ENCODE results near the gene PCP4L1. TPM values are rescaled to one million over a fixed set of nuclear protein-coding genes. Genes with fewer than 3 reads are reported as not detected.
A peak's percentile ranks its signal among the peaks of the same experiment; 100 is the strongest.

Gene PCP4L1
- total and polyA plus RNA-seq, 2 experiments from 2014 or later = 1.4 to 1.7 TPM

- 82% methylated on average over 9 of the region's 9 CpGs for WGBS (ENCODE audit: low lambda C conversion rate, missing lambda C conversion rate)
- Histone ChIP-seq H3K9me2 (replicated peaks; ENCODE audit: insufficient read depth) (no peaks in the 10 kb centered on the region), H3K9me3 (ENCODE audit: low read depth) (no peaks in the 10 kb centered on the region), H3K4me1 (ENCODE audit: insufficient read depth) (no peaks in the 10 kb centered on the region), H4K20me1 (ENCODE audit: insufficient read depth, poor library complexity, severe bottlenecking) (no peaks in the 10 kb centered on the region), H3K4me3 (no peak overlapping the region), H3K27ac (no peak overlapping the region), H3K36me3 (replicated peaks; ENCODE audit: insufficient read depth, low read depth) (no peaks in the 10 kb centered on the region), H3K4me2 (no peak overlapping the region), H3K27me3 (no peaks in the 10 kb centered on the region), H2AFZ (no peak overlapping the region), H3K79me2 (no peaks in the 10 kb centered on the region)
- DNase-seq (ENCODE audit: low spot score) = no peak
- no peak for TF ChIP-seq EZH2phosphoT487 (IDR thresholded peaks at IDR 0.05; ENCODE audit: low read depth, severe bottlenecking, unreplicated experiment)
- TF ChIP-seq EZH2 (IDR thresholded peaks at IDR 0.05; ENCODE audit: borderline replicate concordance) = no peak
- no peak for TF ChIP-seq CTCF (IDR thresholded peaks at IDR 0.05; ENCODE audit: poor library complexity)
These were observed 40.8 kb downstream of the PCP4L1 start for GRCh38 chr1:161299347-161299746.

GRCh38 chr1:161300478-161300877, 41.9 kb downstream of the PCP4L1 start:
- no peak overlapping the region for H3K27ac ChIP-seq
- no peak for TF ChIP-seq CTCF (IDR thresholded peaks at IDR 0.05; ENCODE audit: poor library complexity)
- TF ChIP-seq EZH2phosphoT487 (IDR thresholded peaks at IDR 0.05; ENCODE audit: low read depth, severe bottlenecking, unreplicated experiment) = no peak
- no peak for TF ChIP-seq EZH2 (IDR thresholded peaks at IDR 0.05; ENCODE audit: borderline replicate concordance)

GRCh38 chr1:161304927-161305866, 46.7 kb downstream of the PCP4L1 start:
- Histone ChIP-seq H2AFZ (peak overlapping the region; percentile 79), H3K27ac (no peak overlapping the region), H3K27me3 (no peaks in the 10 kb centered on the region), H3K79me2 (peaks cover 10% of the 10 kb centered on the region), H3K9me3 (ENCODE audit: low read depth) (no peaks in the 10 kb centered on the region), H4K20me1 (ENCODE audit: insufficient read depth, poor library complexity, severe bottlenecking) (peaks cover 4% of the 10 kb centered on the region), H3K4me2 (peak overlapping the region; percentile 98), H3K36me3 (replicated peaks; ENCODE audit: insufficient read depth, low read depth) (no peaks in the 10 kb centered on the region), H3K4me3 (peak overlapping the region; percentile 56), H3K4me1 (ENCODE audit: insufficient read depth) (peaks cover 10% of the 10 kb centered on the region), H3K9me2 (replicated peaks; ENCODE audit: insufficient read depth) (no peaks in the 10 kb centered on the region)
- 14% methylated on average over 11 of the region's 17 CpGs for WGBS (ENCODE audit: low lambda C conversion rate, missing lambda C conversion rate)
- DNase-seq (ENCODE audit: low spot score) = no peak
- TF ChIP-seq EZH2 (IDR thresholded peaks at IDR 0.05; ENCODE audit: borderline replicate concordance) (no peak), CTCF (IDR thresholded peaks at IDR 0.05; ENCODE audit: poor library complexity) (no peak), EZH2phosphoT487 (IDR thresholded peaks at IDR 0.05; ENCODE audit: low read depth, severe bottlenecking, unreplicated experiment) (no peak)

More at GRCh38 chr1:161300478-161300877, 41.9 kb downstream of the PCP4L1 start:
- DNase-seq (ENCODE audit: low spot score) = no peak
- Histone ChIP-seq H3K4me1 (ENCODE audit: insufficient read depth) (peaks cover 10% of the 10 kb centered on the region), H3K9me2 (replicated peaks; ENCODE audit: insufficient read depth) (no peaks in the 10 kb centered on the region), H3K4me3 (no peak overlapping the region), H4K20me1 (ENCODE audit: insufficient read depth, poor library complexity, severe bottlenecking) (peaks cover 4% of the 10 kb centered on the region), H3K27me3 (no peaks in the 10 kb centered on the region), H3K79me2 (peaks cover 9% of the 10 kb centered on the region), H3K9me3 (ENCODE audit: low read depth) (no peaks in the 10 kb centered on the region), H2AFZ (no peak overlapping the region), H3K4me2 (no peak overlapping the region), H3K36me3 (replicated peaks; ENCODE audit: insufficient read depth, low read depth) (no peaks in the 10 kb centered on the region)
- 96% methylated on average over 4 of the region's 4 CpGs for WGBS (ENCODE audit: low lambda C conversion rate, missing lambda C conversion rate)

Measured in hepatocyte (in vitro differentiated cells).